GM12891 (cell line): ENCODE data around the gene C11orf21.
"Not testable (repeated sequence)": the region's sequence is repeated elsewhere in the genome, so short reads cannot be mapped to it uniquely, and the experiment has no call there.

ENCODE experiments used
- POLR2A ChIP-seq: IDR thresholded peaks from 2 replicates; pipeline ENCODE4 v1.6.1; 2011; ENCODE audit warnings: low read depth, low read length, control low read depth
- SPI1 ChIP-seq: IDR thresholded peaks from 2 replicates; pipeline ENCODE4 v1.6.1; 2011; ENCODE audit warnings: low read depth, low read length, control low read depth
- TAF1 ChIP-seq: IDR thresholded peaks from 2 replicates; pipeline ENCODE4 v1.6.1; 2011; ENCODE audit warnings: low read depth, low read length, control low read depth

DNA sequence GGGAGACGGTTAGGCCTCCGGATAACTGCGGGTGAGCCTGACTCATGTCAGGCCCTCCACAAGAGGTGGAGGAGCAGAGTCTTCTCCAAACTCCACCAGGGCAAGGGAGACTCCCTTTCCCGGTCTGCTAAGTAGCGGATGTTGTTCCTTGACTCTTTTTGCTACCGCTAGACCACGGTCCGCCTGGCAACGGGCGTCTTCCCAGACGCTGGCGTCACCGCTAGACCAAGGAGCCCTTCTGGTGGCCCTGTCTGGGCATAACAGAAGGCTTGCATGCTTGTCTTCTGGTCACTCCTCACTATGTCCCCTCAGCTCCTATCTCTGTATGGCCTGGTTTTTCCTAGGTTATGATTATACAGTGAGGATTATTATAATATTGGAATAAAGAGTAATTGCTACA, 15.4 kb downstream of the C11orf21 start:
- TF ChIP-seq POLR2A, TAF1, SPI1: not testable (repeated sequence)
